CD14-positive monocyte (primary cell): Measurements from ENCODE around the gene ALDH4A1. TPM values are rescaled to one million over a fixed set of nuclear protein-coding genes. Genes with fewer than 3 reads are reported as not detected.

Experiments
- DNase-seq, 3 donors: peaks; one replicate each; pipeline ENCODE4 v3.0.0-alpha.2; 2011 to 2022
- H2AFZ ChIP-seq: 2 replicates; pipeline ENCODE4 v1.6.0; 2012; ENCODE audit warnings: mild to moderate bottlenecking, low read depth, low read length, inconsistent platforms; ENCODE audit not compliant: insufficient read depth, poor library complexity, severe bottlenecking
- H3K27ac ChIP-seq, 2 donors: 1 replicate in 1 of 2; 2 replicates in 1 of 2; pipeline ENCODE4 v1.5.1; 2012 to 2013; ENCODE audit warnings: low read length in 2 of 2, control low read depth in 1 of 2, inconsistent platforms in 1 of 2, low read depth in 1 of 2, mild to moderate bottlenecking in 1 of 2
- H3K27me3 ChIP-seq, 2 donors: one replicate each; pipeline versions ENCODE4 v1.6.0 to v1.6.1; 2011 to 2013; ENCODE audit warnings: low read length in 2 of 2; ENCODE audit not compliant: control insufficient read depth in 2 of 2, insufficient read depth in 2 of 2
- H3K36me3 ChIP-seq, 2 donors: replicated peaks in 1 of 2; 1 replicate in 1 of 2; 2 replicates in 1 of 2; pipeline versions ENCODE4 v1.5.1 to v1.6.1; 2012 to 2013; ENCODE audit warnings: low read length in 2 of 2, control low read depth in 1 of 2, inconsistent platforms in 1 of 2, mild to moderate bottlenecking in 1 of 2; ENCODE audit not compliant: insufficient read depth in 2 of 2, control insufficient read depth in 1 of 2
- H3K4me1 ChIP-seq, 2 donors: 1 replicate in 1 of 2; 2 replicates in 1 of 2; pipeline versions ENCODE4 v1.5.1 to v1.6.1; 2012 to 2013; ENCODE audit warnings: low read length in 2 of 2, control low read depth in 1 of 2, inconsistent platforms in 1 of 2, mild to moderate bottlenecking in 1 of 2, moderate library complexity in 1 of 2; ENCODE audit not compliant: insufficient read depth in 2 of 2, control insufficient read depth in 1 of 2
- H3K4me2 ChIP-seq: replicated peaks from 2 replicates; pipeline ENCODE3; 2012; ENCODE audit warnings: low read length, moderate library complexity, mild to moderate bottlenecking; ENCODE audit not compliant: poor library complexity, severe bottlenecking; ENCODE audit errors: extremely low read depth
- H3K4me3 ChIP-seq, 3 experiments: fragments of 200-600 bp in 1 of 3; sonication (generic) in 1 of 3; replicated peaks in 1 of 3; 1 replicate in 2 of 3; 2 replicates in 1 of 3; pipeline ENCODE4 v1.5.1; 2011 to 2013; ENCODE audit warnings: low read length in 3 of 3, mild to moderate bottlenecking in 3 of 3, control low read depth in 2 of 3, low read depth in 2 of 3, inconsistent platforms in 1 of 3, moderate library complexity in 1 of 3
- H3K79me2 ChIP-seq: 2 replicates; pipeline ENCODE4 v1.6.0; 2012; ENCODE audit warnings: mild to moderate bottlenecking, control low read depth, inconsistent platforms, low read length, moderate library complexity; ENCODE audit not compliant: insufficient read depth
- H3K9ac ChIP-seq: 2 replicates; pipeline ENCODE4 v1.6.0; 2017; ENCODE audit warnings: low read length, mild to moderate bottlenecking; ENCODE audit not compliant: insufficient read depth, poor library complexity, severe bottlenecking
- H3K9me3 ChIP-seq, 2 donors: replicated peaks in 1 of 2; 1 replicate in 1 of 2; 2 replicates in 1 of 2; pipeline versions ENCODE4 v1.5.1 to v1.6.1; 2012 to 2013; ENCODE audit warnings: low read length in 2 of 2, control low read depth in 1 of 2; ENCODE audit not compliant: control insufficient read depth in 1 of 2, insufficient read depth in 1 of 2
- H4K20me1 ChIP-seq: 2 replicates; pipeline ENCODE4 v1.6.0; 2012; ENCODE audit warnings: mild to moderate bottlenecking, low read length, control low read depth, moderate library complexity; ENCODE audit not compliant: insufficient read depth
- H3K27ac Mint-ChIP-seq, 7 donors: one replicate each; pipeline ENCODE4 v1.8.0; 2020; ENCODE audit warnings: mild to moderate bottlenecking in 7 of 7, mixed read lengths in 7 of 7, moderate library complexity in 6 of 7, inconsistent platforms in 2 of 7
- H3K27me3 Mint-ChIP-seq, 3 donors: one replicate each; pipeline ENCODE4 v1.8.0; 2021 to 2022; ENCODE audit warnings: low read depth in 3 of 3, mild to moderate bottlenecking in 3 of 3, mixed read lengths in 3 of 3, moderate library complexity in 3 of 3, inconsistent platforms in 1 of 3
- H3K36me3 Mint-ChIP-seq, 2 donors: one replicate each; pipeline ENCODE4 v1.8.0; 2020; ENCODE audit warnings: mixed read lengths in 2 of 2, inconsistent platforms in 1 of 2, mild to moderate bottlenecking in 1 of 2
- H3K4me1 Mint-ChIP-seq: one replicate; pipeline ENCODE4 v1.8.0; 2020; ENCODE audit warnings: mild to moderate bottlenecking, mixed read lengths
- H3K4me3 Mint-ChIP-seq, 2 donors: one replicate each; pipeline ENCODE4 v1.8.0; 2020; ENCODE audit warnings: mild to moderate bottlenecking in 2 of 2, mixed read lengths in 2 of 2, moderate library complexity in 1 of 2
- H3K9me3 Mint-ChIP-seq, 7 donors: one replicate each; pipeline ENCODE4 v1.8.0; 2020 to 2022; ENCODE audit warnings: mixed read lengths in 7 of 7, mild to moderate bottlenecking in 6 of 7, moderate library complexity in 6 of 7, inconsistent platforms in 2 of 7
- WGBS: methylation state at CpG from one replicate; pipeline ENCODE4 v1.1.5; 2013; ENCODE audit warnings: missing lambda C conversion rate; ENCODE audit not compliant: insufficient coverage; 5-methylcytosine and 5-hydroxymethylcytosine counted together
- intact Hi-C, 2 donors: fragments of 100-400 bp; cut with micrococcal nuclease; formaldehyde crosslinking; loops; one replicate each; pipeline versions ENCODE4 v1.15.0 to v1.15.1; 2023
- polyA plus RNA-seq, 3 donors: library from polyadenylated mRNA; depleted of rRNA in 1 of 3; unstranded in 2 of 3; stranded (reverse) in 1 of 3; fragments of 300-500 nt in 2 of 3; fragments of >200 nt in 1 of 3; fragmentation: Illumina TruSeq in 2 of 3; gene quantifications; 1 replicate in 2 of 3; 2 replicates in 1 of 3; pipeline ENCODE4 v1.2.3, GENCODE V29; 2012 to 2021
- TF ChIP-seq, protein P1 (sequence below): fragments of 200-600 bp; IDR thresholded peaks from one replicate; pipeline ENCODE4 v1.8.0; 2022; ENCODE audit warnings: antibody characterized with exemption, mild to moderate bottlenecking

ALDH4A1 gene
- polyA plus RNA-seq, 3 donors: 4.8 to 7.8 (median 6.1) TPM

DNA sequence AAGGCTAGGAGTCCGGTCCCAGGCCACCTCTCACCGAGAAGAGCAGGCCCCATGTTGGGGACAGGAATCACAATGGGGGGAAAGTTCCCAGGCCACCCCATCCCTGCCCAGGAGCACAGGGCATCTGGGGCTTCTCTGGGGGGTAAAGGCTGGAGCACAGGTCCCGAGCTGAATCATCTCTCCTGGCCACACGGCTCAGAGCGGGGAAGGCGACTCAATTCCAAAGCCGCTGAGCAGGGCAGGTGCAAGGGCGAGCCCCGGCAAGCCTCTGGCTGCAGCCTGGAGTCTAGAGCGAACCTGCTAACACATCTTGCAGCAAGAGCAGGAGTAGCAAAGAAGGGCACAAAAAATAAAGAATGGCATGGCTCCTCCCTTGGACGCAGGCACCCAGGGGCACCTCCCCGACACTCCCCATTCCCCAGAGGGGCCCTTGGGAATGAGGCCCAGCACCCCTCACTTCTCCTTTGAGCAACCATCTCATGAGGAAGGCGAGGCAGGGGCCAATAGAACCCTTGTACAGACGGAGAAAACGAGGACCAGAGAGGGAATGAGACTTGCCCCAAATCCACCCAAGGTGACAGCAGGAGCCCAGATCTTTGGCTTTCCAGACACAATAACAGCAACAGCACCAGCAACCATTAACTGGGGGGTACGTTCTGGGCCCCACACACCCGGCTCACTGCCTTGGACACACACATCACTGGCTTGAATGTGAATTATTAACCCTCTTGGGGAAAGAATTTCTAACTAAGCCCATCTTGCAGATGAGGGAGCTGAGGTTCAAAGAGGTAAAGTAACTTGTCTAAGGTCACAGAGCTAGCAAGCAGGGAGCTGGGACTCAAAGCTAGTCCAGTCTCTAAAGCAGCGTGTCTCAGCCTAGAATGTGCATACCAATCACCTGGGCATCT, 20.7 kb upstream of the ALDH4A1 start:
- Mint-ChIP-seq H3K27ac (peak overlapping the region in 6 of 7 donors; percentile 79 to 91 (median 87)), H3K9me3 (peaks cover 0 to 6% (median 0%) of the 10 kb centered on the region in 7 donors), H3K4me1 (peaks cover 63% of the 10 kb centered on the region), H3K27me3 (peaks cover 2 to 3% (median 2%) of the 10 kb centered on the region in 3 donors), H3K4me3 (peak overlapping the region; percentile 76 to 92), H3K36me3 (peaks cover 10 to 20% of the 10 kb centered on the region in 2 donors)
- peaks cover 0 to 16% of the 10 kb centered on the region in 2 donors for H3K36me3 ChIP-seq
- no peak for DNase-seq
- intact Hi-C loops: no loop called here
- H3K27me3 ChIP-seq: no peaks in the 10 kb centered on the region
- 70% methylated on average over 12 of the region's 18 CpGs for WGBS
- peak overlapping the region; percentile 72 for H3K4me2 ChIP-seq
- H2AFZ ChIP-seq: no peak overlapping the region
- H4K20me1 ChIP-seq: peaks cover 37% of the 10 kb centered on the region
- H3K79me2 ChIP-seq: peaks cover 16% of the 10 kb centered on the region
- H3K9ac ChIP-seq: peak overlapping the region; percentile 53
- H3K4me1 ChIP-seq: peaks cover 62 to 64% of the 10 kb centered on the region in 2 donors
- H3K4me3 ChIP-seq: peak overlapping the region in 1 of 3 experiments; percentile 65
- TF ChIP-seq, protein P1, sequence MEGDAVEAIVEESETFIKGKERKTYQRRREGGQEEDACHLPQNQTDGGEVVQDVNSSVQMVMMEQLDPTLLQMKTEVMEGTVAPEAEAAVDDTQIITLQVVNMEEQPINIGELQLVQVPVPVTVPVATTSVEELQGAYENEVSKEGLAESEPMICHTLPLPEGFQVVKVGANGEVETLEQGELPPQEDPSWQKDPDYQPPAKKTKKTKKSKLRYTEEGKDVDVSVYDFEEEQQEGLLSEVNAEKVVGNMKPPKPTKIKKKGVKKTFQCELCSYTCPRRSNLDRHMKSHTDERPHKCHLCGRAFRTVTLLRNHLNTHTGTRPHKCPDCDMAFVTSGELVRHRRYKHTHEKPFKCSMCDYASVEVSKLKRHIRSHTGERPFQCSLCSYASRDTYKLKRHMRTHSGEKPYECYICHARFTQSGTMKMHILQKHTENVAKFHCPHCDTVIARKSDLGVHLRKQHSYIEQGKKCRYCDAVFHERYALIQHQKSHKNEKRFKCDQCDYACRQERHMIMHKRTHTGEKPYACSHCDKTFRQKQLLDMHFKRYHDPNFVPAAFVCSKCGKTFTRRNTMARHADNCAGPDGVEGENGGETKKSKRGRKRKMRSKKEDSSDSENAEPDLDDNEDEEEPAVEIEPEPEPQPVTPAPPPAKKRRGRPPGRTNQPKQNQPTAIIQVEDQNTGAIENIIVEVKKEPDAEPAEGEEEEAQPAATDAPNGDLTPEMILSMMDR: no peak
- H3K27ac ChIP-seq: peak overlapping the region; percentile 55 to 81
- H3K9me3 ChIP-seq: no peaks in the 10 kb centered on the region

DNA sequence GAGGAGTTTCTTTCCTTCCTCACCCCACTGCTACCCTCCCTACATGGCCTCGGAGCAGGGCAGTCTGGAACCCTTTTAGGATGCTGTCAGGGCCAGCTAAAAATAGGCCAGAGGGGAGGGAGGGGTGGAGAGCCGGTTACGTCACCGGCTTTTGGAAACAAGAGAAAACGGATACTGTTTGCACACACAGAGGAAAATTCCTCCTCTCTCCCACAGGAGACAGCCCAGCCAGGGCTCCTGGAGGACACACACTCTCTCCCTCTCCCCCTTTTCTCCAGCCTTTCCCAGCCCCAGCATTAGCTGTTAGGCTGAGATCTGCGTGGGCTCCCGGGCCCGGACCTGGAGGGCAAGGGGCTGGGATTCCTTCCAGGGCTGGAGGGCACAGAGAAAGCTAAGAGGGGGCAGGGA, 20.0 kb upstream of the ALDH4A1 start:
- Histone ChIP-seq H3K27me3 (no peaks in the 10 kb centered on the region), H3K9ac (no peak overlapping the region), H3K27ac (no peak overlapping the region), H3K9me3 (no peaks in the 10 kb centered on the region), H4K20me1 (peaks cover 37% of the 10 kb centered on the region), H2AFZ (peak overlapping the region; percentile 44), H3K4me1 (peaks cover 54 to 56% of the 10 kb centered on the region in 2 donors), H3K4me2 (peak overlapping the region; percentile 42), H3K36me3 (peaks cover 0 to 23% of the 10 kb centered on the region in 2 donors), H3K4me3 (peak overlapping the region in 1 of 3 experiments; percentile 65), H3K79me2 (peaks cover 9% of the 10 kb centered on the region)
- H3K36me3 Mint-ChIP-seq: peaks cover 11 to 22% of the 10 kb centered on the region in 2 donors
- H3K27me3 Mint-ChIP-seq: peaks cover 0 to 2% (median 2%) of the 10 kb centered on the region in 3 donors
- H3K4me1 Mint-ChIP-seq: peaks cover 55% of the 10 kb centered on the region
- peaks cover 0 to 6% (median 0%) of the 10 kb centered on the region in 7 donors for H3K9me3 Mint-ChIP-seq
- peak in 2 of 3 donors; percentile 32 to 38 for DNase-seq
- 66% methylated on average over 3 of the region's 8 CpGs for WGBS
- TF ChIP-seq, protein P1: no peak
- intact Hi-C loops: no loop called here
- peak overlapping the region in 5 of 7 donors; percentile 54 to 85 (median 75) for H3K27ac Mint-ChIP-seq
- H3K4me3 Mint-ChIP-seq: peak overlapping the region in 1 of 2 donors; percentile 70
